HG02938 (cell line): ENCODE results near the gene DUSP9.

Experiments used
- ATAC-seq: cut with Tn5 transposase; IDR thresholded peaks from one replicate; pipeline ENCODE4 v1.9.1; 2021; ENCODE audit warnings: mild to moderate bottlenecking, moderate library complexity; ENCODE audit not compliant: unreplicated experiment

Gene DUSP9

DNA sequence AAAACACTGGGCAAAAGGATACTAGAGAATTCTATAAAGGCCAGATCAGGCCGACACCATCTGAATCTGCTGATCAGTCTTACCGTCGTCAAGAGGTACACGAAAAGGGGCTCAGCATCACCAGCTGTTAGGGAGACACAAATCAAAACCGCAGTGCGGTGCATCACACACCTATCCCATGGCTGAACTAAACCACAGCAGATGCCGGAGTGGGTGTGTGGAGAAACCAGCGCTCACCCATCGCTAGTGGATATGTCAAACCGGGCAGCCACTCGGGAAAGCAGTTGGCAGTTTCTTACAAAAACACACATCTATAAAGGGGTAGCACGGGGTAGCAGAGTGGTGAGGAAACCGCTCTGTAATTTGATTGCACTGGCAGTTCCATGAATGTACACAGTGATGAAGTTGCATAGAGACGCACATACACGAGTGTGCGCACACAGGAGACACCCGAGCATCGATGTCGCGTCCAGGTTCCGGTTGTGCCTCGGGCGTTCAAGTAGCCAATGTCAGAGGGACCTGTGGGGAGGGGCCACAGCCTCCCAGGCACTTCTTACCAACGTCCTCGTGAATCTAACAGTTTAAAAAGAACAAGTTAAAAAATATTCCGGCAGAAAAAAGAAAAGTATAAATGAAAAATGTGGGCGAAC is 24.9 kb upstream of the DUSP9 start:
- ATAC-seq = no peak

DNA sequence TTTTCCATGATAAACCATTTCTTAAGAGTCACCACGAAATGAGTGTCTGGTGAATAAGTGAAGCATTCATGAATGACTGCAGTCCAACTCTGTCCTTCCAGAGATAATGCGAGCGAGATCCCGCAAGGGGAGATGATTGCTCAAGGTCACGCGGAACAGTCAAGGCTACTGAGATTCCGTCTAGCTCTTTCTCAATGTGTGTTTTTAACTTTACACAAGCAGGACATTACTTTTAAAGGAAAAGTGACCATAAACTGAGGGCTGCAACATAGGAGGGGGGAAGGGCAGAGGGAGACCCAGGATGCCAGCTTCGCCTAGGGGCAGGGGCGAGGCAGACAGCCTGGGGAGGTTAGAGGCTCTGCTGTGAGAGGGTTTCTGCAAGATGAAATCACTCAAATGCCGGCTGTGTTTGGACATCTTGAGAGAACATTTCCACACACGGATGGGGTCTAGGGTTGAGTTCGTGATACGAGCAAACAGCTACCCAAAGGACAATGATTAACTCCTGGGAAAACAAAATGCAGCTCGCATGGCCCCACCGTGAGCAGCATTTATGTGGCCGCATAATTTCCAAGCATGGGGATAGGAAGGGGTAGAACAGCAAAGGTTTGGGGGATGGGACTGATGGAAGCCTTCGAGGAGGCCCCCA is 24.2 kb upstream of the DUSP9 start:
- ATAC-seq = no peak

DNA sequence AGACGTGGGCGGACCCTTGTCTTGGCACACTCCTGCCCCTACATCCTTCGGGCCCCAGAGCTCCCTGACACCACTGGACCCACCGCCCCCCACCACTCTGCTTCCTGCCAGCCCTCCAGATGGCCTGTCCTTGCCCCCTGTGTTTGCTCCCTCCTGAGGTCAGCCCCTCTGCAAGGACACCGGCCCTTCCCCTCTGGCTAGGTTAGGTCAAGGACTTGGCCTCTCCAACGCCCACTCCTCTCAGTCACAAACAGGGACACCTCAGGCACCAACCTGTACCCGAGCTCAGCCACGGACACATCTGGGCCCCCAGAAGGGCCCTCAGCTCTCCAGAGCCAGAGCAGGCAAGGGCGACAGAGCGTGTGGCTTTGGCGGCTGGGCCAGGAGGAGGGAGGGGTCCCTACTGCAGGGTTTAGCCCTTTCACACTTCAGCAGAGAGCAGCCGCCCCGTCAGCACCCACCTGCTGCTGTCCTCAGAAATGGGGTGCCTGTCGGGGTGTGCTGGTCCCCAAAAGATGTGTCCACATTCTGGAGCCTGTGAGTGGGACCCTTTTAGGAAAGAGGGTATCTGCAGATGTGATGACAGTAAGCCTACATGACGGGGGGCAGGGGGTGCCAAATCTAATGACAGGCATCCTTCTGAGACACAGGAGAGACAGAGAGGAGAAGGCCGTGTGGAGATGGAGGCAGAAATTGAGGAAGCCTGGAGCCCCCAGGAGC is 23.5 kb upstream of the DUSP9 start:
- ATAC-seq = no peak

DNA sequence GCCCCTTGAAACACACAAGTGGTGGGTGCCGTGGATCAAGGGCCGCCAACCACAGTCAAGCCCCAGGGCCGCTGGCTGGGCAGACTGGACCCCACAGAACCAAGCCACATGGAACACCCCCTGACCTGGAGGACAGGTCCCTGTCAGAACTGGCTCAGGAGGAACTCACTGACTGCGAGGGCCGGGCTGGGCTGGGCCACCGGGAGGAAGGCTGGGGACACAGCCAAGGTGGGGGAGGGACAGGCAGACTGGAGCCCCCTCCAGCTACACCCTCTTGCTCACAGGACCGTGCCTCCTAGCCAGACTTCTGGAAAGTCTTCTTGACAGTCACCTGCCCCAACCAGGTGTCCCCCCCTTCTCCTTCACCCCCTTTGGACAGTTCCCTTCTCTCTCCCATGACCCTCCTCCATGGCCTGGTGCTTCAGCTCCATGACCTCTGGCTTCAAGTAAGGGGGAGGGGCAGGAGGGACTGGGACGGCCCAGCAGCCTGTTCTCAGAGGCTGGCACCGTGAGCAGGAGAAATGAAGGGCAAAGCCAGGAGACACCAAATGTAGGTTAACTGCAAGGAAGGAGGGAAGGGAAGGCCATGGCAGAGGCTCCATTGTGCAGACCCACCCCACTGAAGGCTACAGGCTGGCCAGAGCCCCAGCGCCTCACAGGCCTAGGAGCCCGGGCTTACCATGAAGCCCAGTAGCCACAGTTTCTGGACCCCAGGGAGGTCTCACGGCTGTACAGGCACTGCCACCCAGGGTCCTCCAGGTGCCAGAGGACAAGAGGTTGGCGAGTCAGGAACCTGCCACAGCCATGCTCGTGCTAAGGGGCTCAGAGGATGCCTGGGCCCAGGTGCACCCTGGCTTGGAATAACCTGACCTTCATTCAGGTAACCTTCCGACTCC is 22.6 kb upstream of the DUSP9 start:
- ATAC-seq = no peak

DNA sequence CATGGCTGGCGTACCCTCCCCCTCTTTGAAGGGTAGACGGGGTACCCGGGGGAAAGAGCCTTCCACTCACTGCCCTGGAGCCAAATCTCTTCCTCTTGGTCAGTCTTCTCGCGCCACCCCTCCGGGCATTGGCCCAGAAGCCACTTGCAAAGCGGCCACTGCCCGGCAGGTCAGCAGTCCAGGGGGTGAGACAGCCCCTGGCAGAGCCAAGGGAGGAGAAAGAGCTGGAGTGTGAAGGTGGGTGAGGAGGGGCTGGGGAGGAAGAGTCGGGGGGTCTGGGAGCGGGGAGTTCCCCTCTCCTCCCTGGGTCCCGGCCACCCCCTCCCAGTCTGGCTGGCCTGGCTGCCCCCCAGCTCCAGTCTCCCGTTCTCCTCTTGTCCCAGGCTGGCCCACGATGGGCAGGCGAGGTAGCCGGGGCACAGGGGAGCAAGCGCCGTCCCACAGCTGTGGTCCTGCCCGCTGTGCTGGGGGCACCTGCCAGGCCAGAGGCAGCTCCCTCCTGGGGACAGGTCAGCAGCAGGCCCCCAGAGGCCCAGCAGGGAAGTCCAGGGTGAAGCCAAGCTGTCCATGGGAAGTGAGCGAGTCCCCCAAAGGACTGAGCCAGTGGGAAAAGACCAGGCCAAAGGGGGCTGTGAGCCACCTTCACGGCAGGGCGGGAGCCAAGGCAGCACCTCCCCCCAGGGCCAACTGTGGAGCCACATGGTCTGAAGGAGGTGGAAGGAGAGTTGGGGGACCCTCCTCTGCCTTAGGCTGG is 21.6 kb upstream of the DUSP9 start:
- ATAC-seq = no peak

DNA sequence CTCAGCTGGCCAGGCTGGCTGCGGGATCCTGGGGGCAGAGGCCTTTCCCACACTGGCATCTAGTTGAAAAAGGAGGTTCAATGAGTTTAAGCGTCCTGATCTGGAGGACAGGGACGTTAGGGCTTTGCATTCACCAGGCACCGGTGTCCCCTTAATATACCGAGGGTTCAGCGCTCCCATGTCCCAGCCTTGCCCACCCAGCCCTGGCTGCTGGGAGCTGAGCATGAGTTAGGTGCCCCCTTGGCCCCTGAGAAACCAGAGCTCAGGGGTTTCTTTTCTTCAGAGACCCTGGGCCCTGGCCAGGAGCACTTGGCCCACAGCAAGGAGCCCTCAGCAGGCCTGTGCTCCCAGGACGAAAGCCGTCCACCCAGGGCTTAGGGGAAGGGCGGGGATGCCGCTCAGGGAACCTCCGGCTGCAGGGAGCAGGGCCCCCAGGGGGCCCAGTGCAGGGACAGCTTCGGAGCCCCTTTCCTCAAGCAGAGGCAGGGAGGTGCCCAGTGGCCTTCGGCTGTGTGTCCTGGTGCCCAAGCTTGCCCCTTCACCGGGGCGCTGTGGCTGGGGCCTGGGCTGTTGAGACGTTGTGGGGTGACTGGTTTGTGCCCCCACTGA is 20.9 kb upstream of the DUSP9 start:
- no peak for ATAC-seq

DNA sequence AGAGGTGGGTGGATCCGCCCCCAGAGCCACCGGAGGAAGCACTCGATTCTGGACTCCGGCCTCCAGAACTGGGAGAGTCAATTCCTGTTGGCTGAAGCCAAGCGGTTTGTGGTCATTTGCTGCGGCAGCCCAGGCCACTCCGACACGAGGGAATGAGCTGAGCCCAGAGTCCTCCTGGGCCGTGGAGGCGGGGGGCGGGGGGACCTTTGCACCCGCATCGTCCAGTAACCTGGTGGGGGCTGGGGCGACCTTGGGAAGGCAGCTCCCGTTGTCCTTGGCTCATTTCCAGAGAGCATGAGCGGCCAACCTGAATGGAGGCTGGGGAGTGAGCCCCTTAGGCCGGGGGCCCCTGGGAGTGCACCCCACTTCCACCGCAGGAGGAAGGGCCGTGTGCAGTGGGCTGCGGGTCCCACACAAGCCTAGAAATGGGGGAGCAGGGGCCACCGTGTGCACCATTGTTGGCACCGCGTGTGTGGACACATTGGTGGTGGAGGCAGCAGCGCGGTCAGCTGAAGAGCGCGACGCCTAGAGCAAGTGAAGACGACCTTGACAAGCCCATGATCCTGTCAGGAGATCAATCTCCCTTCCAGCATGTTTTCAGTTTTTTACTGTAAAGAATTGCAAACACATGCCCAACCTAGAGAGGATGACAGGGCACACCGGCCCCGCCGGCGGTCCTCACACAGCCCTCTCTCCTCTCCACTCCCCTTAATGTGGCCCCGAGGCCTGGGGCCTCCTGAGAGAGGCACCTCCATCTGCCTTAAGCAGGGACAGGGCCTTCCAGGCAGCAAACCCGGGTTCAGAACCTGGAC is 19.9 kb upstream of the DUSP9 start:
- no peak for ATAC-seq

DNA sequence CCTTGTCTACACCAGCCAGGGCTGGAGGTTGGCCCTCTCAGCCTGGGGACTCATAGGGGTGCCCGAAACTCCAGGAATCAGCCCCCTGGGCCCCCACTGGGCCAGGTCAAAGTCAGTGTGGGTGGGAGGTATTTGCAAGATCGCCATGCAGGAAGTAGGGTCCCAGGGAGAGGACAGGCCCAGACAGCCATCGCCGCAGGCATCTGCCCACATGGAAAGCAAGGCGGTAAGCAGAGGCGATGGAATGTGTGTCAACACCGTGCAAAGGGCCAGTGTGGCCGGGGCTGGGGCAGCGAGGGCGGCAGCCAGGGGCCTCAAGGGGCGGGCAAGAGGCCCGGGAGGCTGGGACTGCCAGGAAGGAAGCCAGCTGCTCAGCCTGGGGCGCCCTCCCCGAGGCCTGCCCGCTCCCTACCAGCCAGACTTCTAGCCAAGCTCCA is 19.3 kb upstream of the DUSP9 start:
- ATAC-seq = no peak

DNA sequence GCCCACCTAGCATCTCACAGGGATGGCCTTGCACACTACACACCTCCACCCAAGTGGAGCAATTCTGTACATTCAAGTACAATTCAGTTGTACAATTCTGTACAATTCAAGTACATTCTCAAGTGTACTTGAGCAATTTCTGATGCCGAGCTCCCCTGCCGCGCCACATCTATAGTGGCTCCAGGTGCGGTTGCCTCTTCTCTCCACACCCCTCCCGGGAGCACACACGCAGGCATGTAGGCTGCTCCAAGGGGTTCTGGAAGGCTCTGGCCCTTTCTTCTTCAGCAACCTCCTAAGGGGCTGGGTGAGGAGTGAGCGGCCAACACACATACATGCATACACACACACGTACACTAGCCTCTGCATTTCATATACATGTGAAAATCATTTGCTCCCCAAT is 18.9 kb upstream of the DUSP9 start:
- ATAC-seq = no peak

DNA sequence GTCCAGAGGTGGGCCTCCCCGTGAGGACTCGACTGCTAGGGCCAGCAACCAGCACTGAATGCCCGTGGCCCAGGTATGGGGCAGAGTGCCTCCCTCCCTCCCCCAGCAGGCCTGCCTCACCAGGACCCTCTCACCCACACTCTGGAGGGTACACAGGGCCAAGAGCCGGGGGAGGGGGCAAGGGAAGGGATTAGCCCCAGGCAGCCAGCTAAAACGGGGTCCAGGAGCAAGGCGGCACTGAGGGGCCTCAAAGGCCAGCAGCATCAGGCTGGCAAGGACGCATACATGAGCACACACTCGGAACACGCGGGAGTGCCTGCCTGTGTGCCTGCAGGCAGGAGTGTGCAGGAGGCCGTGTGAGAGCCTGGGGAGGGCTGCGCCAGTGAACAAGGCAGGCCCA is 18.3 kb upstream of the DUSP9 start:
- ATAC-seq = no peak

DNA sequence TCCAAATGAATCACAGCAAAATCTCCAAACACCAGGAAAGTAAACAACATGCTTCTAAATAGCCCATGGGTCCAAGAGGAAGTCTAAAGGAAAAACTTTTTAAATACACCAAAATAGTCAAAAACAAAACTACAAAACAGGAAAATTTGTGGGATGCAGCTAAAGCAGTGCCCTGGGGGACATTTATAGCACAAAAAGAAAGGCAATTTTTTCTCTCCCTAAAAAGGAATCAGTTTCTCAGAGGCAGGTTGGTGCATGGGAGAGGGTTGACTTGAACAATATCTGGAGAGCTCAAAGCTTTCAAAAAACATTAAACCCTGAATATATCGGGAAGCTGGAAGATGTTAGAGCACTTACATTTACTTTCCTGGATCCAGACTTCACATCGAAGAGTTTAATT is 15.7 kb upstream of the DUSP9 start:
- ATAC-seq = no peak

DNA sequence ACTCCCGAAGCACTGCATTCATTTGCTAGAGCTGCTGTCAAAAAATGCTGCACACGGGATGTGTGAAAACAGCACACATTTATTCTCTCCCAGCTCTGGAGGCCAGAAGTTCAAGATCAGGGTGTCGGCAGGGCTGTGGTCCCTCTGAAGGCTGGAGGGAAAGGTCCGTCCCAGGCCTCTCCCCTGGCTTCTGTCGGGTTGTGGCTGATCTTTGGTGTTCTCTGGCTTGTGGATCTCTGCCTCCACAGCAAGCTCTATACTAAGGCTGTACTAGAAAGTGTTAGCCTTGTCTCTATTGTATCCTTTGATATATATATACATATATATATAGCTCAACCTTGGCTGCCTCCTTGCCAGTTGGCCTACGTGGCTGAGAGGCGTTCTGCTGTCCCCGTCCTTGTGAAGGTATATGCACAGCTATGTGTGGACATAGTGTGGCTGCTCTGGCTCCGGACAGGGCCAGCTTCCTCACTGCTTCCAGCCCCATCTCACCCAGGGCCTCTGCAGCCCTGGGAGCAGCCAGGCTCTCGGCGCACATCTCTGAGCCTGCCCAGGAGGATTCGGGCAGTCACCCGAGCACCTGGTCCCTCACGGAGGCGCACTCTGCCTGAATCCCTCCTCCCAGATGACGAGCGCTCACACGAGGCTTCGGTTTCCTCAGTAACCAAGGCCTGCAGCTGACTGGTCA is 15.0 kb upstream of the DUSP9 start:
- no peak for ATAC-seq

DNA sequence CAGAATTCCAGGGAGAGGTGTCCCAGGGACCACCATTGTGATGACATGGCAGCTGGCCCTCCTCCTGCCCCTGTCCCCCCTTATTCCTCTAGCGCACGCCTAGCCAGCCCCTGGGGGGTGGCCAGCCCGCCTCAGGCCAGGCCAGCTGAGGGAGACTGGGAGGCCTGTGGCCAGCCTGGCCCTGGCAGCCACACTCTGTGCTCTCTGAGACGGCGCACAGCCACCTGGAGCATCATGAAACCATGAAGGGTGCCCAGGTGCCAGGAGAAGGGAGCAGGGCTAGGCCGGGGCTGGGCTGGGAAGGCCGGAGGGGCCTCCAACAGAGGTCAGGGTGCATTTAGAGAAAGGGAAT is 14.4 kb upstream of the DUSP9 start:
- no peak for ATAC-seq

DNA sequence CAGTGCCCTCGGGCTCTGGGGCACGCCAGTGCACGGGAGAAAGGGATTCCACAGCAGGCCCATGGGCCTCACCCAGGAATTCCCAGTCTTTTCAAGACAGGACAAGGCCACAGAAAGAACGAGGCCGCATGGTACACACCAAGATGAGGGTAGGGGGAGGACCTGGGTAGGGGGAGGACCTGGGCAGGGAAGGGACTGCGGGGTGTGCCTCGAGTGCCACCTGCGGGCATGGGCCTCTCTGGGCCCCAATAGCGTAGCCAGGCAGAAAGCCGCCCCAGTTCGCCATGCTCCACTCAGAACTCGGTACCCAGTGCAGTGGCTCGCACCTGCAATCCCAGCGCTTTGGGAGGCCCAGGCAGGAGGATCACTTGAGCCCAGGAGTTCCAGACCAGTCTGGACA is 14.0 kb upstream of the DUSP9 start:
- no peak for ATAC-seq

DNA sequence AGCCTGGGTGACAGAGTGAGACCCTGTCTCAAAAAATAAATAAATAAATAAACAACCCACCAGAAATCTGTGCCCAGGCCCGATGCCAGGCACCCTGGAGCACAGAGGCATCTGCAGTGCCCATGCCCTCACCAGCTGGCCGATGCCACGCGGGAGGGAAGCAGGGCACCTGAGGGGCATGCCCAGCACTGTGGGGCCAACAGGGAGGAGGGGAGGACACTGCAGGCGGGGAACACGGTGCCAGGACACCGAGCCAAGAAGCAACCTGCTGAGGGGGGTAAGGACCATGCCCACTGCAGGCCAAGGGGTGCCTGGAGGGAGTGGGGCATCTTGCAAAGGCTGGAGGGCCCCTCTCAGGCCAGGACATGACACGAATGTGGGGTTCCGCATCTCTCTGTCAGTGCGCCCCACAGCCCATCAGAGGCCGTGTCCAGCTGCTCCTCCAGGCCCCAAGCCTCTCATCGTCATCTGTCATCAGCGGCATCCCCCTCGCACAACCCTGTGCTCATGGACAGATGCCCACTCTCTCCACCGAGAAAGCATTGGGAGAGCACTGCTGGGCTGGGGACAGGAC is 13.3 kb upstream of the DUSP9 start:
- no peak for ATAC-seq

DNA sequence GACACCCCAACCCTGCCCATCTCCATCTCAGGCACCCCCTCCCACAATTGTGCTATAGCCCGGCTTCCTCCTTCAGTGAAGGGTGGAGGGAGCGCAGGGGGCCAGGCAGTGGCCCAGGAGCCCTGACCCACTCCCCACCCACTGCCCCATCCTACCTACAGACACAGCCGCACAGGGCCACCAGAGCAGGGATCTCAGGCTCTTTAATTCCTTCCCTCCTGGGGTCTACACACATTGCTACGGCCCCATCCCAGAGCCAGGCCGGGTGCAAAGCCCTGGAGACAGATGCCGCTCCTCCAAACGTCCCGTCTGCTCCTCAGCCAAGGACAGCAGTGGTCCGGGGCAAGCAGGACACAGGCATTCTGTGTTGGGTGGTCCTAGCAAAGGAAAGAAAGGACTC is 12.8 kb upstream of the DUSP9 start:
- no peak for ATAC-seq

DNA sequence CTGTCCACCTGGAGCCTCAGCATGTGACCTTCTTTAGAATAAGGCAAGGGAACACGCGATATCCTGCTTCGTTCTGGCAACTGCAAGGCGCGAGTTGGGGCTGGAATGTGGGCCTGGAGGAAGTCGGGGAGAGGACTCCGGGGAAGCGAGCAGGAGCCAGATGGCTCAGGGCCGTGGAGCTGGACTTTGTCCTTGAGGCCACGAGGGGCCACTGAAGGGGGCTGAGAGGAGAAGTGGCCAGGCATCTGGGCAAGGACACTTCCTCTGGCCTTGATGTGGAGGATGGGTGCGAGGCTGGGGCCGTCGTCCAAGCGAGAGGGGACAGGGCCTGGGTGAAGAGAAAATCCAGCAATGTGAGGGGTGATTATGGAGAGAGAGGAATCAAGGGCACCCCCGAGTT is 12.2 kb upstream of the DUSP9 start:
- ATAC-seq = no peak

DNA sequence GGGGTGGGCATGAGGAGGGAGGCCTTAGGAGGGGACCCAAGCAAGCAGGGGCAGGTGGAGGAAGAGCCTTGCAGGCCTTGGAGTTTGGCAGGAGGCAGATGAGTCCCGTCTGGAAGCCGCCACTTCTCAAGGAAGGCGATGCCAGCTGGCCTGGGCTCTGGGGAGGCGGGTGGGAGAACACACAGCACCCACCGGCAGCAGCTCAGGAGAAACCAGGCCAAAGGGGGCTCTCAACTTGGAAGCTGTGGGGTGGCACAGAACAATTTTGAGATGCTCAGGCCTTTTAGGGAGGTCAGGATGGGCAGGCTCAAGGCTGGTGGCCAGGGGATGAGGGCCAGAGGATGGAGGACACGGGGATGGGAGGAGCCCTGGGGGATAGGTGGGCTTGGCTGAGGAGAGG is 11.6 kb upstream of the DUSP9 start:
- ATAC-seq = no peak
